GM21576 (cell line): ENCODE measurements around the gene GRK5.

Experiments used
- ATAC-seq: cut with Tn5 transposase; IDR thresholded peaks from one replicate; pipeline ENCODE4 v1.9.1; 2021; ENCODE audit warnings: mild to moderate bottlenecking, moderate library complexity; ENCODE audit not compliant: unreplicated experiment

Gene GRK5

GRCh38 chr10:119197921-119198320, 9.4 kb upstream of the GRK5 start:
- ATAC-seq = no peak

- no peak for ATAC-seq
Observed at GRCh38 chr10:119198438-119198837, 8.9 kb upstream of the GRK5 start.

GRCh38 chr10:119199231-119199992, 8.0 kb upstream of the GRK5 start:
- ATAC-seq = peak; percentile 53

- ATAC-seq = no peak
Observed at GRCh38 chr10:119201233-119201632, 6.1 kb upstream of the GRK5 start.

- ATAC-seq = no peak
Observed at GRCh38 chr10:119203006-119203405, 4.4 kb upstream of the GRK5 start.

GRCh38 chr10:119205894-119206602, 1.3 kb upstream of the GRK5 start:
- ATAC-seq = peak; percentile 25

GRCh38 chr10:119206603-119207365, 587 bp upstream of the GRK5 start:
- peak; percentile 54 for ATAC-seq

GRCh38 chr10:119207713-119208552, 562 bp downstream of the GRK5 start:
- ATAC-seq = peak; percentile 4

- ATAC-seq = no peak
Observed at GRCh38 chr10:119208553-119208940, 1.2 kb downstream of the GRK5 start.

- ATAC-seq = no peak
Observed at GRCh38 chr10:119209035-119209735, 1.8 kb downstream of the GRK5 start.

GRCh38 chr10:119209736-119210355, 2.5 kb downstream of the GRK5 start:
- ATAC-seq = no peak

GRCh38 chr10:119210633-119211032, 3.3 kb downstream of the GRK5 start:
- no peak for ATAC-seq

- no peak for ATAC-seq
Observed at GRCh38 chr10:119211176-119211575, 3.8 kb downstream of the GRK5 start.

- ATAC-seq = no peak
Observed at GRCh38 chr10:119211625-119212441, 4.5 kb downstream of the GRK5 start.

- no peak for ATAC-seq
Observed at GRCh38 chr10:119215371-119215770, 8.0 kb downstream of the GRK5 start.

GRCh38 chr10:119216127-119216526, 8.8 kb downstream of the GRK5 start:
- ATAC-seq = no peak

- ATAC-seq = no peak
Observed at GRCh38 chr10:119217401-119217800, 10.0 kb downstream of the GRK5 start.

GRCh38 chr10:119217991-119218490, 10.7 kb downstream of the GRK5 start:
- ATAC-seq = no peak

- no peak for ATAC-seq
Observed at GRCh38 chr10:119219871-119220270, 12.5 kb downstream of the GRK5 start.
